IMR-90 (cell line): Measurements from ENCODE around the gene GABPB2. TPM values are rescaled to one million over a fixed set of nuclear protein-coding genes. Genes with fewer than 3 reads are reported as not detected.

Source experiments
- ATAC-seq: fragments of 200-7000 bp; cut with Tn5 transposase; 2 replicates; pipeline ENCODE4 v1.9.1; 2020; ENCODE audit warnings: low read depth, mild to moderate bottlenecking, moderate library complexity
- BruUV-seq: library from RNA; stranded (reverse); fragments of 400-500 nt; replicated peaks from 2 replicates; lab custom pipeline; 2021; lab: Mats Ljungman, UMichigan
- CTCF ChIA-PET: fragments of 300-600 bp; formaldehyde crosslinking; extraction: SDS; loops from one replicate; lab custom pipeline; 2021; ENCODE audit warnings: antibody characterized with exemption; lab: Yijun Ruan, JAX
- POLR2A ChIA-PET: fragments of 300-600 bp; sonication (Branson Sonifier 250); formaldehyde crosslinking; loops from one replicate; lab custom pipeline; 2022; ENCODE audit warnings: antibody characterized with exemption; ENCODE audit not compliant: unreplicated experiment; lab: Charles Lee
- DNase-seq: peaks from one replicate; pipeline ENCODE4 v3.0.0; 2013
- H2AFZ ChIP-seq: replicated peaks from 2 replicates; pipeline ENCODE3; 2013; ENCODE audit warnings: low read length, mild to moderate bottlenecking; ENCODE audit not compliant: poor library complexity
- H2AK5ac ChIP-seq: 2 replicates; pipeline ENCODE4 v1.6.1; 2013; ENCODE audit warnings: low read depth, low read length, inconsistent platforms
- H2AK9ac ChIP-seq: replicated peaks from 2 replicates; pipeline ENCODE3; 2013; ENCODE audit warnings: mild to moderate bottlenecking, low read depth, low read length, moderate library complexity; ENCODE audit not compliant: poor library complexity
- H2BK120ac ChIP-seq: 2 replicates; pipeline ENCODE4 v1.6.1; 2013; ENCODE audit warnings: low read depth, low read length, inconsistent platforms
- H2BK15ac ChIP-seq: 3 replicates; pipeline ENCODE4 v1.6.1; 2013; ENCODE audit warnings: low read depth, low read length, inconsistent platforms
- H2BK20ac ChIP-seq: 2 replicates; pipeline ENCODE4 v1.6.1; 2013; ENCODE audit warnings: low read depth, mild to moderate bottlenecking, inconsistent platforms, low read length, moderate library complexity
- H2BK5ac ChIP-seq: 2 replicates; pipeline ENCODE4 v1.6.1; 2013; ENCODE audit warnings: mild to moderate bottlenecking, low read depth, low read length, inconsistent platforms; ENCODE audit not compliant: poor library complexity, severe bottlenecking
- H3K14ac ChIP-seq: replicated peaks from 2 replicates; pipeline ENCODE4 v1.6.1; 2013; ENCODE audit warnings: low read depth, low read length, inconsistent platforms
- H3K18ac ChIP-seq: 2 replicates; pipeline ENCODE4 v1.6.1; 2013; ENCODE audit warnings: low read depth, low read length, control low read depth
- H3K23ac ChIP-seq: 2 replicates; pipeline ENCODE4 v1.6.1; 2013; ENCODE audit warnings: low read depth, low read length, inconsistent platforms
- H3K27ac ChIP-seq: 2 replicates; pipeline ENCODE4 v1.5.1; 2013; ENCODE audit warnings: mild to moderate bottlenecking, control low read depth, low read length; ENCODE audit not compliant: insufficient read depth
- H3K27me3 ChIP-seq: 2 replicates; pipeline ENCODE4 v1.6.1; 2013; ENCODE audit warnings: low read length; ENCODE audit not compliant: control insufficient read depth, insufficient read depth
- H3K36me3 ChIP-seq: 2 replicates; pipeline ENCODE4 v1.6.1; 2013; ENCODE audit warnings: low read length, mixed read lengths; ENCODE audit not compliant: control insufficient read depth, insufficient read depth
- H3K4ac ChIP-seq: 2 replicates; pipeline ENCODE4 v1.6.1; 2013; ENCODE audit warnings: low read depth, low read length, inconsistent platforms
- H3K4me1 ChIP-seq: 2 replicates; pipeline ENCODE4 v1.6.1; 2013; ENCODE audit warnings: low read length, mixed read lengths; ENCODE audit not compliant: control insufficient read depth, insufficient read depth
- H3K4me2 ChIP-seq: 2 replicates; pipeline ENCODE4 v1.6.1; 2013; ENCODE audit warnings: low read depth, mild to moderate bottlenecking, control low read depth, low read length, moderate library complexity
- H3K4me3 ChIP-seq: 2 replicates; pipeline ENCODE4 v1.5.1; 2013; ENCODE audit warnings: low read depth, mild to moderate bottlenecking, control low read depth, low read length, moderate library complexity; ENCODE audit not compliant: insufficient read depth
- H3K56ac ChIP-seq: 2 replicates; pipeline ENCODE4 v1.6.1; 2013; ENCODE audit warnings: low read length, inconsistent platforms; ENCODE audit not compliant: insufficient read depth; ENCODE audit errors: extremely low read depth
- H3K79me1 ChIP-seq, 2 experiments: 2 replicates each; pipeline ENCODE4 v1.6.1; 2013; ENCODE audit warnings: low read length in 2 of 2, inconsistent platforms in 1 of 2, low read depth in 1 of 2
- H3K9ac ChIP-seq: 2 replicates; pipeline ENCODE4 v1.6.1; 2013; ENCODE audit warnings: low read depth, low read length, control low read depth
- H3K9me1 ChIP-seq: 2 replicates; pipeline ENCODE4 v1.6.1; 2013; ENCODE audit warnings: low read length, inconsistent platforms; ENCODE audit not compliant: insufficient read depth
- H3K9me3 ChIP-seq: 2 replicates; pipeline ENCODE4 v1.6.1; 2013; ENCODE audit warnings: low read length; ENCODE audit not compliant: control insufficient read depth, insufficient read depth
- H4K20me1 ChIP-seq: 2 replicates; pipeline ENCODE4 v1.6.1; 2013; ENCODE audit warnings: low read length, inconsistent platforms; ENCODE audit not compliant: insufficient read depth
- H4K5ac ChIP-seq: 2 replicates; pipeline ENCODE4 v1.6.1; 2013; ENCODE audit warnings: mild to moderate bottlenecking, low read depth, low read length, control low read depth
- H4K8ac ChIP-seq, 2 experiments: 2 replicates each; pipeline ENCODE4 v1.6.1; 2013; ENCODE audit warnings: low read depth in 2 of 2, low read length in 2 of 2, control low read depth in 1 of 2, inconsistent platforms in 1 of 2
- H4K91ac ChIP-seq: 2 replicates; pipeline ENCODE4 v1.6.1; 2013; ENCODE audit warnings: low read depth, low read length, inconsistent platforms; ENCODE audit not compliant: insufficient read depth
- BHLHE40 ChIP-seq: fragments of 150-350 bp; IDR thresholded peaks from 2 replicates; pipeline ENCODE4 v1.6.1; 2016; ENCODE audit warnings: mild to moderate bottlenecking, low read depth, low read length
- CEBPB ChIP-seq: IDR thresholded peaks from 2 replicates; pipeline ENCODE4 v1.6.1; 2012; ENCODE audit warnings: low read depth, low read length, improper control_type of control experiment
- CHD1 ChIP-seq: IDR thresholded peaks from 2 replicates; pipeline ENCODE4 v1.6.1; 2012; ENCODE audit warnings: low read depth, low read length, improper control_type of control experiment
- FOS ChIP-seq: fragments of 150-350 bp; IDR thresholded peaks from 2 replicates; pipeline ENCODE4 v1.6.1; 2016; ENCODE audit warnings: low read depth, low read length
- MAFK ChIP-seq: IDR thresholded peaks from 2 replicates; pipeline ENCODE4 v1.6.1; 2012; ENCODE audit warnings: low read depth, low read length, improper control_type of control experiment
- MAZ ChIP-seq: IDR thresholded peaks from 2 replicates; pipeline ENCODE4 v1.6.1; 2012; ENCODE audit warnings: low read depth, mild to moderate bottlenecking, low read length, improper control_type of control experiment, moderate library complexity, borderline replicate concordance
- MXI1 ChIP-seq: IDR thresholded peaks from 2 replicates; pipeline ENCODE4 v1.6.1; 2012; ENCODE audit warnings: low read depth, mild to moderate bottlenecking, low read length, moderate library complexity, borderline replicate concordance
- NFE2L2 ChIP-seq: fragments of 150-350 bp; IDR thresholded peaks from 2 replicates; pipeline ENCODE4 v1.6.1; 2016; ENCODE audit warnings: low read depth, mild to moderate bottlenecking, low read length
- POLR2A ChIP-seq: IDR thresholded peaks from 2 replicates; pipeline ENCODE4 v1.6.1; 2012; ENCODE audit warnings: mild to moderate bottlenecking, low read depth, low read length
- RAD21 ChIP-seq: IDR thresholded peaks from 2 replicates; pipeline ENCODE4 v1.6.1; 2012; ENCODE audit warnings: low read length, improper control_type of control experiment
- RCOR1 ChIP-seq: IDR thresholded peaks from 2 replicates; pipeline ENCODE4 v1.6.1; 2012; ENCODE audit warnings: mild to moderate bottlenecking, low read length, improper control_type of control experiment; ENCODE audit not compliant: insufficient replicate concordance
- RFX5 ChIP-seq: IDR thresholded peaks from 2 replicates; pipeline ENCODE4 v1.8.0; 2012; ENCODE audit warnings: low read depth, mild to moderate bottlenecking, low read length, moderate library complexity
- SMC3 ChIP-seq: fragments of 150-350 bp; IDR thresholded peaks from 2 replicates; pipeline ENCODE4 v1.6.1; 2016; ENCODE audit warnings: low read depth, mild to moderate bottlenecking, antibody characterized with exemption, low read length, moderate library complexity
- WGBS, 2 experiments: methylation state at CpG; one replicate each; pipeline versions ENCODE4 v1.1.5 to v1.1.7; 2013; ENCODE audit warnings: missing lambda C conversion rate in 2 of 2; ENCODE audit not compliant: insufficient read length in 1 of 2; ENCODE audit errors: extremely low coverage in 2 of 2; 5-methylcytosine and 5-hydroxymethylcytosine counted together
- dilution Hi-C: fragments of 300-500 bp; cut with HindIII; formaldehyde crosslinking; loops from one replicate; pipeline ENCODE4 v1.14.3; 2018; ENCODE audit warnings: low sequenced_read_pairs; ENCODE audit not compliant: unreplicated experiment
- in situ Hi-C: fragments of 300-500 bp; cut with MboI; formaldehyde crosslinking; loops from 3 replicates; pipeline ENCODE4 v1.14.3; 2019; ENCODE audit warnings: low sequenced_read_pairs, inconsistent platforms, mixed read lengths
- intact Hi-C: fragments of 100-400 bp; cut with micrococcal nuclease; formaldehyde crosslinking; loops from 2 replicates; pipeline ENCODE4 v1.10.0; 2022
- polyA plus RNA-seq, 3 experiments: library from polyadenylated mRNA; depleted of rRNA; stranded (reverse); fragments of >200 nt; gene quantifications; 2 replicates each; pipeline ENCODE4 v1.2.3, GENCODE V29; 2012; ENCODE audit warnings: low replicate concordance in 1 of 3
- total RNA-seq: library from RNA; depleted of rRNA; stranded (reverse); fragments of >200 nt; gene quantifications from 2 replicates; pipeline ENCODE4 v1.2.3, GENCODE V29; 2012
- TF ChIP-seq, protein P1 (sequence below): fragments of 150-350 bp; IDR thresholded peaks from 2 replicates; pipeline ENCODE4 v1.6.1; 2016; ENCODE audit warnings: low read depth, mild to moderate bottlenecking, low read length, moderate library complexity, borderline replicate concordance
- TF ChIP-seq, protein P2 (sequence below): fragments of 150-350 bp; IDR thresholded peaks from 2 replicates; pipeline ENCODE4 v1.6.1; 2017; ENCODE audit warnings: mild to moderate bottlenecking, antibody characterized with exemption, low read length, low read depth
- TF ChIP-seq, protein P3 (sequence below): conservative IDR thresholded peaks from 2 replicates; pipeline ENCODE4 v1.5.1; 2012; ENCODE audit warnings: mild to moderate bottlenecking, low read depth, low read length, improper control_type of control experiment

GABPB2 gene
- total and polyA plus RNA-seq, 2 of the 4 experiments (the other 2 are of a cell fraction), result 7.5 to 12.9 TPM

DNA sequence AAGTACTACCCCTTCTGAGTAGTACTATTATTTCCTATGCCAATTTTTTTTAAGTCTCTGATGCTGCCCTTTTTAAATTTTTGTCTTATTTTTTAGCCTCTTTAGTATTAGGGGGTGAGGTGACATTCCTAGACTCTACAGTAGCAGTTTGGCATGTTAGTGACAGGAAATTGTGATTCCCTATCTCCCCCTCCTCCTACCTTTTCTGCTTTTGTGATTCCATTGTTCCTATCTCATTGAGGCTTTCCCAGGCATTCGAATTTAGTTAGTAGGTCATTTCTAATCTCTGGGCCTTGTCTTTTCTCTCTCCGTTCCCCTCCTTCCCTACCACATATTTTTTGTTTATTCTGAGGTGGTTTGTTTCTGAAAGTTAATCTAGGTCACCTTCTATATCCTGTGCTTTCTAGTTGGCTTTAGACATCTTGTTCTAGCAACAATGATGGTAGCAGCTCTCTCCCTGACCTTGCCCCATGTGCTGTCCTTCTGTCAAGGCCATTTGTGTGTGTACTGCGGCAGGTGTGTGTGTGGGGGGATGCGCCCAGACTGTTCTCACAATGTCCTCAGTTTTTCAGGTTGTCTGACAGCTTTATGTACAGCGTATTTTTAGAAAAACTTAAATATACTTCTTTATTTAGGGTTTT lies 54.3 kb downstream of the GABPB2 start:
- Histone ChIP-seq H3K79me1 (no peaks in the 10 kb centered on the region), H3K9me3 (no peaks in the 10 kb centered on the region), H2AK9ac (no peak overlapping the region), H2AK5ac (no peak overlapping the region), H3K9me1 (no peaks in the 10 kb centered on the region), H3K27me3 (no peaks in the 10 kb centered on the region), H3K18ac (no peak overlapping the region), H3K14ac (no peak overlapping the region), H2AFZ (no peak overlapping the region), H2BK15ac (no peak overlapping the region), H2BK5ac (no peak overlapping the region), H3K23ac (no peak overlapping the region), H2BK20ac (no peak overlapping the region), H3K9ac (no peak overlapping the region), H4K8ac (no peak overlapping the region), H4K20me1 (no peaks in the 10 kb centered on the region), H3K4me3 (no peak overlapping the region), H4K91ac (no peak overlapping the region), H3K27ac (no peak overlapping the region), H3K4ac (no peak overlapping the region), H3K4me2 (no peak overlapping the region), H4K5ac (no peak overlapping the region), H3K4me1 (no peaks in the 10 kb centered on the region), H3K56ac (no peak overlapping the region), H3K36me3 (0 out of 2 replicates have a peak, but pooled peaks cover 1% of the 10 kb centered on the region), H2BK120ac (no peak overlapping the region)
- POLR2A ChIA-PET, result no interaction called here
- BruUV-seq, result no TSS peak
- ATAC-seq, result no peak
- DNase-seq, result no peak
- intact Hi-C loops, result no loop called here
- dilution Hi-C loops, result no loop called here
- TF ChIP-seq POLR2A (no peak), CHD1 (no peak), RFX5 (no peak), FOS (no peak), RAD21 (no peak), MAZ (no peak), NFE2L2 (no peak), SMC3 (no peak), MXI1 (no peak), BHLHE40 (no peak), RCOR1 (no peak), CEBPB (no peak), MAFK (no peak)
- TF ChIP-seq, protein P1, sequence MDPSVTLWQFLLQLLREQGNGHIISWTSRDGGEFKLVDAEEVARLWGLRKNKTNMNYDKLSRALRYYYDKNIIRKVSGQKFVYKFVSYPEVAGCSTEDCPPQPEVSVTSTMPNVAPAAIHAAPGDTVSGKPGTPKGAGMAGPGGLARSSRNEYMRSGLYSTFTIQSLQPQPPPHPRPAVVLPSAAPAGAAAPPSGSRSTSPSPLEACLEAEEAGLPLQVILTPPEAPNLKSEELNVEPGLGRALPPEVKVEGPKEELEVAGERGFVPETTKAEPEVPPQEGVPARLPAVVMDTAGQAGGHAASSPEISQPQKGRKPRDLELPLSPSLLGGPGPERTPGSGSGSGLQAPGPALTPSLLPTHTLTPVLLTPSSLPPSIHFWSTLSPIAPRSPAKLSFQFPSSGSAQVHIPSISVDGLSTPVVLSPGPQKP, result no peak
- TF ChIP-seq, protein P2, sequence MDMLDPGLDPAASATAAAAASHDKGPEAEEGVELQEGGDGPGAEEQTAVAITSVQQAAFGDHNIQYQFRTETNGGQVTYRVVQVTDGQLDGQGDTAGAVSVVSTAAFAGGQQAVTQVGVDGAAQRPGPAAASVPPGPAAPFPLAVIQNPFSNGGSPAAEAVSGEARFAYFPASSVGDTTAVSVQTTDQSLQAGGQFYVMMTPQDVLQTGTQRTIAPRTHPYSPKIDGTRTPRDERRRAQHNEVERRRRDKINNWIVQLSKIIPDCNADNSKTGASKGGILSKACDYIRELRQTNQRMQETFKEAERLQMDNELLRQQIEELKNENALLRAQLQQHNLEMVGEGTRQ, result no peak
- TF ChIP-seq, protein P3, sequence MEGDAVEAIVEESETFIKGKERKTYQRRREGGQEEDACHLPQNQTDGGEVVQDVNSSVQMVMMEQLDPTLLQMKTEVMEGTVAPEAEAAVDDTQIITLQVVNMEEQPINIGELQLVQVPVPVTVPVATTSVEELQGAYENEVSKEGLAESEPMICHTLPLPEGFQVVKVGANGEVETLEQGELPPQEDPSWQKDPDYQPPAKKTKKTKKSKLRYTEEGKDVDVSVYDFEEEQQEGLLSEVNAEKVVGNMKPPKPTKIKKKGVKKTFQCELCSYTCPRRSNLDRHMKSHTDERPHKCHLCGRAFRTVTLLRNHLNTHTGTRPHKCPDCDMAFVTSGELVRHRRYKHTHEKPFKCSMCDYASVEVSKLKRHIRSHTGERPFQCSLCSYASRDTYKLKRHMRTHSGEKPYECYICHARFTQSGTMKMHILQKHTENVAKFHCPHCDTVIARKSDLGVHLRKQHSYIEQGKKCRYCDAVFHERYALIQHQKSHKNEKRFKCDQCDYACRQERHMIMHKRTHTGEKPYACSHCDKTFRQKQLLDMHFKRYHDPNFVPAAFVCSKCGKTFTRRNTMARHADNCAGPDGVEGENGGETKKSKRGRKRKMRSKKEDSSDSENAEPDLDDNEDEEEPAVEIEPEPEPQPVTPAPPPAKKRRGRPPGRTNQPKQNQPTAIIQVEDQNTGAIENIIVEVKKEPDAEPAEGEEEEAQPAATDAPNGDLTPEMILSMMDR, result no peak
- CTCF ChIA-PET, result no interaction called here
- no CpG with 5 or more reads among the region's 5 CpGs for WGBS, 2 experiments
- in situ Hi-C loops, result no loop called here
